Measurements from ENCODE around the gene RAB3GAP2. TPM values are rescaled to one million over a fixed set of nuclear protein-coding genes. Genes with fewer than 3 reads are reported as not detected.
"Not testable (repeated sequence)": the region's sequence is repeated elsewhere in the genome, so short reads cannot be mapped to it uniquely, and the experiment has no call there.

The RAB3GAP2 gene, protein sequence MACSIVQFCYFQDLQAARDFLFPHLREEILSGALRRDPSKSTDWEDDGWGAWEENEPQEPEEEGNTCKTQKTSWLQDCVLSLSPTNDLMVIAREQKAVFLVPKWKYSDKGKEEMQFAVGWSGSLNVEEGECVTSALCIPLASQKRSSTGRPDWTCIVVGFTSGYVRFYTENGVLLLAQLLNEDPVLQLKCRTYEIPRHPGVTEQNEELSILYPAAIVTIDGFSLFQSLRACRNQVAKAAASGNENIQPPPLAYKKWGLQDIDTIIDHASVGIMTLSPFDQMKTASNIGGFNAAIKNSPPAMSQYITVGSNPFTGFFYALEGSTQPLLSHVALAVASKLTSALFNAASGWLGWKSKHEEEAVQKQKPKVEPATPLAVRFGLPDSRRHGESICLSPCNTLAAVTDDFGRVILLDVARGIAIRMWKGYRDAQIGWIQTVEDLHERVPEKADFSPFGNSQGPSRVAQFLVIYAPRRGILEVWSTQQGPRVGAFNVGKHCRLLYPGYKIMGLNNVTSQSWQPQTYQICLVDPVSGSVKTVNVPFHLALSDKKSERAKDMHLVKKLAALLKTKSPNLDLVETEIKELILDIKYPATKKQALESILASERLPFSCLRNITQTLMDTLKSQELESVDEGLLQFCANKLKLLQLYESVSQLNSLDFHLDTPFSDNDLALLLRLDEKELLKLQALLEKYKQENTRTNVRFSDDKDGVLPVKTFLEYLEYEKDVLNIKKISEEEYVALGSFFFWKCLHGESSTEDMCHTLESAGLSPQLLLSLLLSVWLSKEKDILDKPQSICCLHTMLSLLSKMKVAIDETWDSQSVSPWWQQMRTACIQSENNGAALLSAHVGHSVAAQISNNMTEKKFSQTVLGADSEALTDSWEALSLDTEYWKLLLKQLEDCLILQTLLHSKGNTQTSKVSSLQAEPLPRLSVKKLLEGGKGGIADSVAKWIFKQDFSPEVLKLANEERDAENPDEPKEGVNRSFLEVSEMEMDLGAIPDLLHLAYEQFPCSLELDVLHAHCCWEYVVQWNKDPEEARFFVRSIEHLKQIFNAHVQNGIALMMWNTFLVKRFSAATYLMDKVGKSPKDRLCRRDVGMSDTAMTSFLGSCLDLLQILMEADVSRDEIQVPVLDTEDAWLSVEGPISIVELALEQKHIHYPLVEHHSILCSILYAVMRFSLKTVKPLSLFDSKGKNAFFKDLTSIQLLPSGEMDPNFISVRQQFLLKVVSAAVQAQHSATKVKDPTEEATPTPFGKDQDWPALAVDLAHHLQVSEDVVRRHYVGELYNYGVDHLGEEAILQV (N-terminal part only)
- total RNA-seq (2014; rRNA removed; shearing (Covaris generic)): 24.6 and 27.8 TPM in 2 replicates

- H3K4me1 ChIP-seq: no peaks in the 10 kb centered on the region; the same call in 1 of the 2 replicates
- H3K9me3 ChIP-seq (replicated peaks): no peaks in the 10 kb centered on the region
- peak within 1 kb of the TSS; percentile 75 for H3K27ac ChIP-seq
- peak; percentile 97 to 98 for DNase-seq
- H3K4me3 ChIP-seq: peak within 1 kb of the TSS; percentile 94
- H3K27me3 ChIP-seq: no peaks in the 10 kb centered on the region
- H3K36me3 ChIP-seq: peaks cover 11% of the 10 kb centered on the region
Observed at GRCh38 chr1:220272047-220272840, at the start of gene RAB3GAP2. Gene RAB3GAP2, minus strand, starts transcription at chr1:220272453. Its CDS starts 116 bp downstream, at chr1:220272337.

GRCh38 chr1:220321758-220322157, 49.5 kb upstream of the RAB3GAP2 start:
- Histone ChIP-seq H3K36me3 (no peaks in the 10 kb centered on the region), H3K27ac (no peak overlapping the region), H3K4me1 (no peaks in the 10 kb centered on the region), H3K27me3 (no peaks in the 10 kb centered on the region), H3K4me3 (no peak overlapping the region), H3K9me3 (replicated peaks) (no peaks in the 10 kb centered on the region)
- no peak for DNase-seq

DNA sequence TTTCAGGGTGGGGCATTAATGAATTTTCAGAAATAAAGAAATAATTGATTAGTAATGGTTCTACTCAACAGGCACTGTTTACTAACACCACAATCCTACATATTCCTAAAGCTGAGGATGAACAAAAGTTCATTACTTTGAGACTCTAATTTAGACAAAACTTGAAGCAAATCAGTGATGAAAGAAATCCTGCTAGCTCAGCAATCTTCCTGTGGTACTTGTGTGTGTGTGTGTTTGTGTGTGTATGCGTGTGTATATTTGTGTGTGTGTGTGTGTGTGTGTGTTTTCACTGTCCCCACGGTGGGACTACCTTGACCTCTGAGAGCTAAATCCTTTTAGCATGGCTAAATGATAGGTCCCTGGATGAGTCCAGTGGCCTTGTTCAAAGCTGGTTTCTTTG, 48.5 kb upstream of the RAB3GAP2 start:
- no peaks in the 10 kb centered on the region for H3K4me1 ChIP-seq
- no peaks in the 10 kb centered on the region for H3K36me3 ChIP-seq
- no peak for DNase-seq
- no peaks in the 10 kb centered on the region for H3K9me3 ChIP-seq (replicated peaks)
- H3K27me3 ChIP-seq: no peaks in the 10 kb centered on the region
- no peak overlapping the region for H3K27ac ChIP-seq
- no peak overlapping the region for H3K4me3 ChIP-seq

- H3K27me3 ChIP-seq: no peaks in the 10 kb centered on the region
- DNase-seq: no peak
- H3K4me1 ChIP-seq: no peaks in the 10 kb centered on the region
- no peak overlapping the region for H3K27ac ChIP-seq
- no peaks in the 10 kb centered on the region for H3K9me3 ChIP-seq (replicated peaks)
- H3K4me3 ChIP-seq: no peak overlapping the region
- no peaks in the 10 kb centered on the region for H3K36me3 ChIP-seq
Observed at GRCh38 chr1:220318673-220319072, 46.4 kb upstream of the RAB3GAP2 start.

DNA sequence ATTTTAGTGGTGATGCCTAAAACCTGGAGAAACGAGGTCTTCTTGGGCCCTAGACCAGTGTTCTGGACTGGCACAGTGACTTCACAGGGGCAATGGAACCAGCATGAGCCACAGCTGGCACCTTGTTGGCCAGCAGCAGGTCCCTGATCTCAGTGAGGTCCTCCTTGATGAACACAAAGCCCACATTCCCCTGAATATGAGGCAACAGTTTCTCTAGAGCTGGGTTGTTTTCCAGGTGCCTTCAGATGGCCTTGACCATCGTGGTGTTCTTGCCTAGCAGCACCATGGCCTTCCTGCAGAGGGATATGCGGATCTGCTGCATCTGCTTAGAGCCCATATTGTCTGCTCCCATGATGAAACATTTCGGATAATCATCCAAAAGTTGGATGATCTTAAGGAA, 44.9 kb upstream of the RAB3GAP2 start:
- Histone ChIP-seq H3K4me1 (no peaks in the 10 kb centered on the region), H3K9me3 (replicated peaks) (no peaks in the 10 kb centered on the region), H3K27me3 (no peaks in the 10 kb centered on the region), H3K27ac (no peak overlapping the region), H3K4me3 (no peak overlapping the region), H3K36me3 (no peaks in the 10 kb centered on the region)
- DNase-seq: no peak

DNA sequence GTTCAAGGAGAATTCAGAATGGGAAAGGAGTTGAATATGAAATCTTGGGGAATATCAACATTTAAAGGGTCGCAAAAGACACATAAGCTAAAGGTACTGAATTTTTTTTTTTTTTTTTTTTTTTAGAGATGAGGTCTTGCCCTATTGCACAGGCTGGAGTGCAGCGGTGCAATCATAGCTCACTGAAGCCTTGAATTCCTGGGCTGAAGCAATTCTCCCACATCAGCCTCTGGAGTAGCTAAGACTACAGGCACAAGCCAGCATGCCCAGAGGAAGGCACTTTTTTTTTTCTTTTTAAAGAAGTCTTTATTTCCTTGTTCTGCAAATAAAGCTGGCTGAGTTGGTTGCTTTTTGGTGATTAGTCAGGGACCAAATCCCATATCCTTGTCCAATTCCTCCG, 44.1 kb upstream of the RAB3GAP2 start:
- H3K36me3 ChIP-seq: no peaks in the 10 kb centered on the region
- H3K27ac ChIP-seq: no peak overlapping the region
- no peak overlapping the region for H3K4me3 ChIP-seq
- no peaks in the 10 kb centered on the region for H3K4me1 ChIP-seq
- no peak for DNase-seq
- no peaks in the 10 kb centered on the region for H3K27me3 ChIP-seq
- H3K9me3 ChIP-seq (replicated peaks): no peaks in the 10 kb centered on the region

GRCh38 chr1:220315070-220315839, 43.0 kb upstream of the RAB3GAP2 start:
- H3K9me3 ChIP-seq (replicated peaks): no peaks in the 10 kb centered on the region
- no peak for DNase-seq
- no peak overlapping the region for H3K27ac ChIP-seq
- no peaks in the 10 kb centered on the region for H3K27me3 ChIP-seq
- no peaks in the 10 kb centered on the region for H3K4me1 ChIP-seq
- no peak overlapping the region for H3K4me3 ChIP-seq
- no peaks in the 10 kb centered on the region for H3K36me3 ChIP-seq

DNA sequence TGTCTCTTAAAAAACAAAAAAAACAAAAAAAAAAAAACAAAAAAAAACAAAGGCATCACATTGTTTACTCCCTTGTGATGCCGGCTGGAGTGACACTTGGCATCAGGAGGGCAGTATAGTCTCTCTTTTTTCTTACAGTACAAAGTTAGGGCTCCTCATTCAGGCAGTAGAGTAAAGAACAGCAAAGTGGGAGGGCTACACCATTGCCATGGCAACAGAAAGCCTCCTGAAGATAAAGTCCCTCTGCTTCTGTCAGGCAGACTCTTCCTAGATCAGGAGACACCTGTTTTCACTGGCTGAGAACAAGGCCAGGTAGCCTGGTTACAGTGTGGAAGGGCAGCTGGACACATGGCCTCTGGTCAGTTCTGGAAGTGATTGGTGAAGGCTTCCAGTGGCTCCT, 41.3 kb upstream of the RAB3GAP2 start:
- H3K4me3 ChIP-seq: no peak overlapping the region
- H3K27me3 ChIP-seq: no peaks in the 10 kb centered on the region
- DNase-seq: no peak
- no peaks in the 10 kb centered on the region for H3K36me3 ChIP-seq
- no peak overlapping the region for H3K27ac ChIP-seq
- H3K9me3 ChIP-seq (replicated peaks): no peaks in the 10 kb centered on the region
- no peaks in the 10 kb centered on the region for H3K4me1 ChIP-seq

DNA sequence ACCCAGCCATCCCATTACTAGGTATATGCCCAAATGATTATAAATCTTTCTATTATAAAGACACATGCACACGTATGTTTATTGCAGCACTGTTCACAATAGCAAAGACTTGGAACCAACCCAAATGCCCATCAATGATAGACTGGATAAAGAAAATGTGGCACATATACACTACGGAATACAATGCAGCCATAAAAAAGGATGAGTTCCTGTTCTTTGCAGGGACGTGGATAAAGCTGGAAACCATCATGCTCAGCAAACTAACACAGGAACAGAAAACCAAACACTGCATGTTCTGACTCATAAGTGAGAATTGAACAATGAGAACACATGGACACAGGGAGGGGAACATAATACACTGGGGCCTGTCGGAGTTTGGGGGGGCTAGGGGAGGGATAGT, 37.9 kb upstream of the RAB3GAP2 start:
- H3K36me3 ChIP-seq: not testable (repeated sequence)

DNA sequence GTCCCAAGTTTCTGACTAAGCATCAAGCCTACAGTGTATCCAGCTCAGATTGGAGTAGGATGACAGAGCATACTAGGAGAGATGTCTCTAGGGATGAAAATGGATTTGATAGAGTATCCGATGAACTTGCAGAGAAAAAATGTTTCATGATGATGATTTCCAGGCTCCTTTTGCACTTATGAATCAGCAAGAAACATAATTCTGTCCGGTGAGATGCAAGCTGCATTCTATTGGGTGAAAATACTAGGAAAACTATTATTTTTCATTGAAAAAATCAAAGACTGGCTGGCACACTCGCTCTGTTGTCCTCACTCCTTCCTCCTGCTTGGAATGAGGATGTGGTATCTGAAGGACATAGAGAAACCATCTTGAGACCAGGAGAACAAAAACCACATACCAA, 35.4 kb upstream of the RAB3GAP2 start:
- H3K27me3 ChIP-seq: no peaks in the 10 kb centered on the region
- H3K4me1 ChIP-seq: no peaks in the 10 kb centered on the region
- no peak overlapping the region for H3K4me3 ChIP-seq
- no peaks in the 10 kb centered on the region for H3K9me3 ChIP-seq (replicated peaks)
- H3K27ac ChIP-seq: no peak overlapping the region
- no peaks in the 10 kb centered on the region for H3K36me3 ChIP-seq
- DNase-seq: no peak

More for the DNA sequence above, 37.9 kb upstream of the RAB3GAP2 start:
- H3K9me3 ChIP-seq (replicated peaks); H3K27me3 ChIP-seq; H3K4me1 ChIP-seq; H3K4me3 ChIP-seq; H3K27ac ChIP-seq; DNase-seq: not testable (repeated sequence)

GRCh38 chr1:220306339-220306738, 34.1 kb upstream of the RAB3GAP2 start:
- no peak for DNase-seq

DNA sequence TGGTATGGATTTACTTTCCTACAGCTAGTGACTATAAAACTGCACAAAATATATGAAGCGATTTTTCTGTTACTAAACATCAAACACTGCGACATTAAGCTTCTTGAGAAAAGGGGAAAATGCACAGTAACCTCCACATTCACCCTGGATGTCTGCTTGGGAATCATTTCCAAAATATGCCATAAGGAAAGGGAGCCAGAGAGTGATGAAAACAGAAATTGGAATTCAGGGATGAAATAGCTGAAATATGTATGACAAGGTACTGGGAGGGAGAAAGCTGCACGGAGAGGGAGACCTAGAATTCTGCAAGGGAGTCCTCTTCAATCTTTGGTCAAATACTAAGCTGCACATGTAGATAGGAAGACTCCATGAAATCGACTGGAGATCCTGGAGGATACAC, 31.6 kb upstream of the RAB3GAP2 start:
- Histone ChIP-seq H3K4me1 (peaks cover 5% of the 10 kb centered on the region; the same call in 1 of the 2 replicates), H3K36me3 (no peaks in the 10 kb centered on the region), H3K27me3 (no peaks in the 10 kb centered on the region), H3K4me3 (no peak overlapping the region), H3K27ac (no peak overlapping the region), H3K9me3 (replicated peaks) (no peaks in the 10 kb centered on the region)
- no peak for DNase-seq

More at GRCh38 chr1:220306339-220306738, 34.1 kb upstream of the RAB3GAP2 start:
- no peaks in the 10 kb centered on the region for H3K36me3 ChIP-seq
- H3K27me3 ChIP-seq: no peaks in the 10 kb centered on the region
- H3K9me3 ChIP-seq (replicated peaks): no peaks in the 10 kb centered on the region
- H3K4me3 ChIP-seq: no peak overlapping the region
- no peak overlapping the region for H3K27ac ChIP-seq
- no peaks in the 10 kb centered on the region for H3K4me1 ChIP-seq

GRCh38 chr1:220301630-220302029, 29.4 kb upstream of the RAB3GAP2 start:
- no peak overlapping the region for H3K4me3 ChIP-seq
- peaks cover 5% of the 10 kb centered on the region; the same call in 1 of the 2 replicates for H3K4me1 ChIP-seq
- H3K9me3 ChIP-seq (replicated peaks): no peaks in the 10 kb centered on the region
- no peaks in the 10 kb centered on the region for H3K36me3 ChIP-seq
- no peak for DNase-seq
- no peak overlapping the region for H3K27ac ChIP-seq
- no peaks in the 10 kb centered on the region for H3K27me3 ChIP-seq

Data from SJCRH30 (cell line).